HEK293T (cell line): Measurements from ENCODE around the gene TRA2B.
A peak's percentile ranks its signal among the peaks of the same experiment; 100 is the strongest.

Source experiments
- CTCF ChIA-PET: fragments of 350-600 bp; formaldehyde crosslinking; extraction: SDS; loops from one replicate; lab custom pipeline; 2021; ENCODE audit warnings: antibody characterized with exemption, inconsistent platforms; lab: Yijun Ruan, JAX
- POLR2A ChIA-PET: fragments of 350-600 bp; formaldehyde crosslinking; extraction: SDS; loops from one replicate; lab custom pipeline; 2020; ENCODE audit warnings: antibody characterized with exemption, inconsistent platforms; lab: Yijun Ruan, JAX
- DNase-seq: peaks from one replicate; pipeline ENCODE4 v3.0.0; 2012; ENCODE audit warnings: mixed read lengths; ENCODE audit errors: extremely low spot score
- ARNT ChIP-seq: fragments of 450-650 bp; IDR thresholded peaks from 2 replicates; pipeline ENCODE4 v1.6.1; 2017; ENCODE audit warnings: mild to moderate bottlenecking
- BHLHE40 ChIP-seq: fragments of 450-650 bp; IDR thresholded peaks from 2 replicates; pipeline ENCODE4 v1.6.1; 2016; ENCODE audit warnings: mild to moderate bottlenecking, moderate library complexity, borderline replicate concordance
- CTBP1 ChIP-seq: fragments of 450-650 bp; IDR thresholded peaks from 2 replicates; pipeline ENCODE4 v1.6.1; 2016; ENCODE audit warnings: borderline replicate concordance
- ELF4 ChIP-seq: fragments of 450-650 bp; IDR thresholded peaks from 2 replicates; pipeline ENCODE4 v1.6.1; 2017; ENCODE audit warnings: antibody characterized with exemption
- FOXA1 ChIP-seq: fragments of 450-650 bp; IDR thresholded peaks from 2 replicates; pipeline ENCODE4 v1.6.1; 2016; ENCODE audit warnings: mild to moderate bottlenecking
- FOXK2 ChIP-seq: fragments of 450-650 bp; IDR thresholded peaks from 2 replicates; pipeline ENCODE4 v1.6.1; 2016; ENCODE audit warnings: mild to moderate bottlenecking
- FOXM1 ChIP-seq: fragments of 450-650 bp; IDR thresholded peaks from 2 replicates; pipeline ENCODE4 v1.6.1; 2017; ENCODE audit warnings: mild to moderate bottlenecking, borderline replicate concordance
- HDGF ChIP-seq: fragments of 450-650 bp; IDR thresholded peaks from 2 replicates; pipeline ENCODE4 v1.6.1; 2017; ENCODE audit warnings: antibody characterized with exemption, borderline replicate concordance
- L3MBTL2 ChIP-seq: fragments of 450-650 bp; conservative IDR thresholded peaks from 2 replicates; pipeline ENCODE4 v1.6.1; 2016; ENCODE audit warnings: mild to moderate bottlenecking
- LEF1 ChIP-seq: fragments of 450-650 bp; IDR thresholded peaks from 2 replicates; pipeline ENCODE4 v1.6.1; 2017; ENCODE audit warnings: mild to moderate bottlenecking, borderline replicate concordance
- NFRKB ChIP-seq: fragments of 450-650 bp; IDR thresholded peaks from 2 replicates; pipeline ENCODE4 v1.6.1; 2016; ENCODE audit warnings: mild to moderate bottlenecking, moderate library complexity
- PKNOX1 ChIP-seq: fragments of 450-650 bp; IDR thresholded peaks from 2 replicates; pipeline ENCODE4 v1.6.1; 2016
- SP1 ChIP-seq: fragments of 450-650 bp; IDR thresholded peaks from 2 replicates; pipeline ENCODE4 v1.6.1; 2017
- SUZ12 ChIP-seq: fragments of 450-650 bp; IDR thresholded peaks from 2 replicates; pipeline ENCODE4 v1.6.1; 2016; ENCODE audit warnings: mild to moderate bottlenecking
- TARDBP ChIP-seq: fragments of 450-650 bp; IDR thresholded peaks from 2 replicates; pipeline ENCODE4 v1.6.1; 2016
- ZNF384 ChIP-seq: fragments of 450-650 bp; IDR thresholded peaks from 2 replicates; pipeline ENCODE4 v1.6.1; 2016

Gene TRA2B

GRCh38 chr3:185939721-185940120 is 1.9 kb upstream of the TRA2B start:
- CTCF ChIA-PET = no interaction called here
- POLR2A ChIA-PET = no interaction called here
- TF ChIP-seq FOXM1 (no peak), ELF4 (no peak), L3MBTL2 (no peak)
- DNase-seq = no peak

GRCh38 chr3:185936814-185937688 is 763 bp downstream of the TRA2B start:
- POLR2A ChIA-PET = interaction anchor here (0.5 to 3.4 kb wide), 15 partner anchors 10 to 848 kb away, joined by 3 to 33 read pairs (median 5); no protein-coding TSS in a partner anchor

GRCh38 chr3:185936273-185936629 is 1.6 kb downstream of the TRA2B start:
- no peak for DNase-seq
- POLR2A ChIA-PET = interaction anchor here (0.6 to 3.4 kb wide), 8 partner anchors 9 to 850 kb away, joined by 3 to 33 read pairs (median 3); no protein-coding TSS in a partner anchor
- CTCF ChIA-PET = interaction anchor here (1.1 kb wide), 1 partner anchor 276 kb away, joined by 3 read pairs; no protein-coding TSS in a partner anchor
- TF ChIP-seq ARNT = no peak
- TF ChIP-seq CTBP1 = no peak
- TF ChIP-seq ELF4 = no peak
- no peak for TF ChIP-seq FOXA1
- TF ChIP-seq SUZ12 = no peak
- no peak for TF ChIP-seq SP1
- TF ChIP-seq FOXM1 = no peak
- no peak for TF ChIP-seq HDGF
- TF ChIP-seq BHLHE40 = no peak
- TF ChIP-seq ZNF384 = no peak
- TF ChIP-seq L3MBTL2 = no peak

More at GRCh38 chr3:185936814-185937688, 763 bp downstream of the TRA2B start:
- TF ChIP-seq FOXM1 (no peak), FOXA1 (no peak), NFRKB (peak; percentile 78), ELF4 (no peak), L3MBTL2 (peak; percentile 40), SP1 (no peak), LEF1 (0 out of 2 replicates have a peak, but pooled peaks have one; percentile 59), ARNT (no peak), FOXK2 (no peak)
- DNase-seq = peak; percentile 55
- CTCF ChIA-PET = interaction anchor here (1.1 kb wide), 1 partner anchor 277 kb away, joined by 3 read pairs; no protein-coding TSS in a partner anchor

GRCh38 chr3:185935465-185936272 is 2.1 kb downstream of the TRA2B start:
- POLR2A ChIA-PET = interaction anchor here (0.6 to 3.4 kb wide), 9 partner anchors 8 to 873 kb away, joined by 3 to 33 read pairs (median 3); no protein-coding TSS in a partner anchor
- no peak for TF ChIP-seq FOXK2
- no peak for TF ChIP-seq ELF4
- TF ChIP-seq SP1 = no peak
- no peak for TF ChIP-seq SUZ12
- no peak for TF ChIP-seq ARNT
- no peak for TF ChIP-seq NFRKB
- TF ChIP-seq L3MBTL2 = no peak
- DNase-seq = no peak
- CTCF ChIA-PET = interaction anchor here (1.0 to 1.1 kb wide), 2 partner anchors 8 to 275 kb away, joined by 3 to 5 read pairs; no protein-coding TSS in a partner anchor

GRCh38 chr3:185934767-185935464 is 2.9 kb downstream of the TRA2B start:
- ChIA-PET POLR2A (interaction anchor here (0.6 to 3.4 kb wide), 3 partner anchors 12 to 874 kb away, joined by 3 to 33 read pairs (median 13); no protein-coding TSS in a partner anchor), CTCF (interaction anchor here (1.0 kb wide), 1 partner anchor 9 kb away, joined by 5 read pairs; no protein-coding TSS in a partner anchor)
- TF ChIP-seq PKNOX1 (no peak), NFRKB (no peak), LEF1 (no peak), BHLHE40 (no peak), SUZ12 (no peak), ARNT (no peak), FOXK2 (no peak), FOXM1 (no peak), ELF4 (no peak), ZNF384 (no peak), HDGF (no peak), SP1 (no peak), TARDBP (no peak), CTBP1 (no peak), FOXA1 (no peak), L3MBTL2 (no peak)
- DNase-seq = no peak

- ChIA-PET CTCF (no interaction called here), POLR2A (no interaction called here)
- no peak for DNase-seq
- TF ChIP-seq ZNF384 (no peak), ARNT (no peak), CTBP1 (no peak), TARDBP (no peak), L3MBTL2 (no peak), LEF1 (no peak), HDGF (no peak), SUZ12 (no peak), FOXK2 (no peak), BHLHE40 (no peak), FOXM1 (no peak), SP1 (no peak), PKNOX1 (no peak), ELF4 (no peak), NFRKB (no peak), FOXA1 (no peak)
Observed at GRCh38 chr3:185934174-185934557, 3.6 kb downstream of the TRA2B start.
